ENCODE data around the gene SSR2. TPM values are rescaled to one million over a fixed set of nuclear protein-coding genes. Genes with fewer than 3 reads are reported as not detected.

Gene SSR2
- total RNA-seq, 1 donor from 2014 or later, result 282 TPM

GRCh38 chr1:155982106-155982505, 38.6 kb downstream of the SSR2 start:
- Mint-ChIP-seq H3K4me1 (peaks cover 49% of the 10 kb centered on the region), H3K27me3 (ENCODE audit: low read depth) (no peaks in the 10 kb centered on the region), H3K27ac (peak overlapping the region; percentile 79), H3K4me3 (no peak overlapping the region), H3K36me3 (no peaks in the 10 kb centered on the region), H3K9me3 (no peaks in the 10 kb centered on the region)
- DNase-seq (ENCODE audit: low spot score in 2 of 2, unreplicated experiment in 2 of 2), result no peak
- no peak for TF ChIP-seq CTCF (IDR thresholded peaks at IDR 0.05; ENCODE audit: unreplicated experiment)

- no peaks in the 10 kb centered on the region for H3K27me3 Mint-ChIP-seq (ENCODE audit: low read depth)
- TF ChIP-seq CTCF (IDR thresholded peaks at IDR 0.05; ENCODE audit: unreplicated experiment), result no peak
- no peak for DNase-seq (ENCODE audit: low spot score in 2 of 2, unreplicated experiment in 2 of 2)
- no peaks in the 10 kb centered on the region for H3K9me3 Mint-ChIP-seq
- no peaks in the 10 kb centered on the region for H3K36me3 Mint-ChIP-seq
- peak overlapping the region; percentile 79 for H3K27ac Mint-ChIP-seq
- no peak overlapping the region for H3K4me3 Mint-ChIP-seq
- peaks cover 55% of the 10 kb centered on the region for H3K4me1 Mint-ChIP-seq
These were observed 39.3 kb downstream of the SSR2 start for GRCh38 chr1:155981266-155982088.

GRCh38 chr1:155979597-155980343, 41.0 kb downstream of the SSR2 start:
- Mint-ChIP-seq H3K36me3 (no peaks in the 10 kb centered on the region), H3K27me3 (ENCODE audit: low read depth) (no peaks in the 10 kb centered on the region), H3K4me1 (peaks cover 72% of the 10 kb centered on the region), H3K9me3 (no peaks in the 10 kb centered on the region), H3K27ac (peak overlapping the region; percentile 97), H3K4me3 (peak overlapping the region; percentile 95)
- DNase-seq (ENCODE audit: low spot score in 2 of 2, unreplicated experiment in 2 of 2), result no peak
- TF ChIP-seq CTCF (IDR thresholded peaks at IDR 0.05; ENCODE audit: unreplicated experiment), result no peak

- TF ChIP-seq CTCF (IDR thresholded peaks at IDR 0.05; ENCODE audit: unreplicated experiment), result no peak
- peak overlapping the region; percentile 97 for H3K27ac Mint-ChIP-seq
- peak overlapping the region; percentile 95 for H3K4me3 Mint-ChIP-seq
- H3K4me1 Mint-ChIP-seq, result peaks cover 71% of the 10 kb centered on the region
- no peaks in the 10 kb centered on the region for H3K36me3 Mint-ChIP-seq
- H3K27me3 Mint-ChIP-seq (ENCODE audit: low read depth), result no peaks in the 10 kb centered on the region
- no peak for DNase-seq (ENCODE audit: low spot score in 2 of 2, unreplicated experiment in 2 of 2)
- H3K9me3 Mint-ChIP-seq, result no peaks in the 10 kb centered on the region
These were observed 41.8 kb downstream of the SSR2 start for GRCh38 chr1:155978973-155979429.

- peaks cover 70% of the 10 kb centered on the region for H3K4me1 Mint-ChIP-seq
- H3K4me3 Mint-ChIP-seq, result peak within 1 kb of the TSS; percentile 95
- peak within 1 kb of the TSS; percentile 97 for H3K27ac Mint-ChIP-seq
- no peak for TF ChIP-seq CTCF (IDR thresholded peaks at IDR 0.05; ENCODE audit: unreplicated experiment)
- H3K27me3 Mint-ChIP-seq (ENCODE audit: low read depth), result no peaks in the 10 kb centered on the region
- peak; percentile 59 to 66 for DNase-seq (ENCODE audit: low spot score in 2 of 2, unreplicated experiment in 2 of 2)
- H3K9me3 Mint-ChIP-seq, result no peaks in the 10 kb centered on the region
- no peaks in the 10 kb centered on the region for H3K36me3 Mint-ChIP-seq
These were observed 42.3 kb downstream of the SSR2 start, which contains the start of gene ARHGEF2 for GRCh38 chr1:155978325-155978972. TSS of gene ARHGEF2 (minus strand) at chr1:155978547. CDS start at chr1:155978427, 120 bp downstream.

Data from mesothelial cell of epicardium (in vitro differentiated cells).